GM19438 (cell line): Measurements from ENCODE around the gene OVOL2.
"Not testable (repeated sequence)": the region's sequence is repeated elsewhere in the genome, so short reads cannot be mapped to it uniquely, and the experiment has no call there.

Source experiments
- ATAC-seq: cut with Tn5 transposase; IDR thresholded peaks from one replicate; pipeline ENCODE4 v1.9.1; 2021; ENCODE audit warnings: low read depth; ENCODE audit not compliant: unreplicated experiment

The OVOL2 gene

DNA sequence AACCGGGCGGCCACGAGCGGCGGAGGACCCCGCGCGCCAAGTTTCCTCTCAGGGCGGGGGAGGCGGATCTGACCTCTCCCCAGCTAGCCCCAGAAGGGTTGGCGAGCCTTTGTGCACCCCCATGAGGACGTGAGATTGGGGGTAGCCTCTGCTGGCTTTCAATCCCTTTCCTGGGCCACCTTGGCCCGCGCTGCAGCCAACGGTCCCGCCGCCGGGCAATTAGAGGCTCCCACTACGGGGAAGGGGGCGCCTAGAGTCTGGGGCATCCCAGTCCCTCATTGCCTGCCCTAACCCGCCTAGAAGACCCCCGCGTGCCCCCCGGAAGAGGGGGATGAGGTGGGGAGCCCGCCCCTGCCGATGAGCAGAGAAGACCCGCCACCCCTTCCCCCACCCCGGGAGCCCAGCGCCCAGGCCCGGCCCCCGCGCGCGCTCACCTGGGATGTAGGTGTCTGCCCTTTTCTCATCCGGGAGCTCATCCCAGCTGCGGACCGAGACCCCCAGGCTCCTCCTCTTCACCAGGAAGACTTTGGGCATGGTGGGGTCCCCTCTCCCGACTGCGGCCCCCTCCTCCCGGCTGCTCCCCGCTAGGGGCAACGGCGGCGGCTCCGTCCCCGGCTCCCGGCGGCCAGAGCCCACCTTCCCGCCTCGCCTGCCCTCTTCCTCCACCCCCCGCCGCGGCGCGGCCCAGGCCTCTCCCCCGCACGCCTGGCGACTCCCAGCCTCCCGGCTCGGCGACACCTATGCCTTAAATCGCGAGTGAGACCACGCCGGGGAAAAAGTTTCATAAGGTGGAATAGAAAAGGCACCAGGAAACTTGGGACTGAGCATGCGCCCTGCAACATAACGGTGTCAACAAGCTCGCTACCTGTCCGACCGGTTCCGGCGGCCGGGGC lies at the start of gene OVOL2:
OVOL2 (minus strand) TSS at position 816 of the 893 bp plus-strand sequence; CDS start at position 534, 282 bp downstream.
- ATAC-seq: no peak

DNA sequence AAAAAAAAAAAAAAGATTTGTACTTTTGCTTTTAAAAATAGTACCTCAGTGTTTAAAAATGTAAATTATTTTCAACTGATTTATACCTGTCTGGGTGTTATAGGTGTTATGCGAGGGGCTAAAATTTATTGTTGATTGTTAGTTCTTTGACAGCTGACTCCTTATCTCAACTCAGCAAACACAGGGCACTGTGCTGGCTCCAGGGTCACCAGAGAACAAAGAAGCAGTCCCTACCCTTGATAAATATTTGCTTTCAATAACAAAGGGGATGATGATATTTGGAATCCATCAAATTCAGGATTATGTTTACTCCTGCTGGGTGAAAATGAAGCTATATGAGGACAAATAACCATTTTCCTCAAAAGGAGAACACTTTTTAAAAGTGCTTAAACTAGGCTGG lies 45.8 kb upstream of the OVOL2 start:
- ATAC-seq: no peak

DNA sequence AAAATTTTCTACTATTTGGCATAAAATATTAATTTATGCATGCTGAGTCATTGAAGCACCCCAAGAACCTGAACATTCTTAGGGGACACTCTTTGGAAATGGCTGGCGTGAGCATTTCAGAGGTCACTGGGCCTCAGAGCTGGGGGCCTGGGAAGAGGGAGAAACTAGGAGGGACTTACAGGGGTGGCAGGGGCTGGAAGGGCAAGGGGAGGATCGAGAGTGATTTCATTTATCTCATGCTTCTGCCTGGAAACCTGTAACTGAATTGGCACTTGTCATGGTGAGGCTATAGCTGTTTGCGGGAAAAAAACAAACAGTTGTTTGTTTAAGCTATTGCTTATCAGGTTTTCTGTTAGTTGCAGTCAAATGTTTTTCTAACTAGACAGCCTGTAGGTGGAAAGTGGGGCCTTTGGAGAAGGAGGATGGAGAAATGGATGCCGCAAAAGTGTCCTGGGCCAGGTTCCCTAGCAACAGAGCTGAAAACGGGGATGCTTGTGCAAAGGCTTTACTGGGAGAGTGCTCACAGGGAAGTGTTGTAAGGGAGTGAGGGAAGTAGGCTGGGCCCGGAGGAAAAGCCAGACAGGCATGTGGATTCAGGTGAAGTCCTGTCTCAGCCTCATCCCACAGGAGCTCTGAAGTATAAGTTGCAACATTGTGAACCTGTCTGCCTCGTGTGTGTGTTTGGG lies 43.6 kb upstream of the OVOL2 start:
- no peak for ATAC-seq

DNA sequence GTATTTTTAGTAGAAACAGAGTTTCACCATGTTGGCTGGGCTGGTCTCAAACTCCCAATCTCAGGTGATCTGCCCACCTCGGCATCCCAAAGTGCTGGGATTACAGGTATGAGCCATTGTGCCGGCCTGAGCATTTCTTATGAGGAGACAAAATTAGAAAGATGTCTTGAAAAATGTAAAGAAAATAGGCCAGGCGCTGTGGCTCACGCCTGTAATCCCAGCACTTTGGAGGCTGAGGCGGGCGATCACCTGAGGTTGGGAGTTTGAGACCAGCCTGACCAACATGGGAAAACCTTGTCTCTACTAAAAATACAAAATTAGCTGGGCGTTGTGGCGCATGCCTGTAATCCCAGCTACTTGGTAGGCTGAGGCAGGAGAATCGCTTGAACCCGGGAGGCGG lies 42.9 kb upstream of the OVOL2 start:
- ATAC-seq: not testable (repeated sequence)

DNA sequence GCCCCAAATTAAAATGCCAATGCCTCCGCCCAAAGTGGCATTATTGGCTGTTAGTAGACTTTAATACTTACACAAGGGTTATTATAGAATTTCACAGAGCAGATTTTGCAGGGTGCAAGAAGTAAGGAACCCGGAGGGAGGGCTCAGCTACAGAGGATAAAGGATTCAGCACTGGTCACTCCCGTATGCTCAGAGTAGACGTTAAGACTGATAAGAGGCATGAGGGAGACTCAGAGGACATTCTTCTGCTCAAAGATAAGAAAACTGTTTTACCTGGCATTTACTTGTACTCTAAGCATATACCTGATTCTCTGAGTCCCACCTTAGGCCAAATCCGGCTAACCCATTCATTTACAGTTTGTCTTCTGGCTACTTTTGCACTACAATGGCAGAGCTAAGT lies 36.5 kb upstream of the OVOL2 start:
- ATAC-seq: no peak

DNA sequence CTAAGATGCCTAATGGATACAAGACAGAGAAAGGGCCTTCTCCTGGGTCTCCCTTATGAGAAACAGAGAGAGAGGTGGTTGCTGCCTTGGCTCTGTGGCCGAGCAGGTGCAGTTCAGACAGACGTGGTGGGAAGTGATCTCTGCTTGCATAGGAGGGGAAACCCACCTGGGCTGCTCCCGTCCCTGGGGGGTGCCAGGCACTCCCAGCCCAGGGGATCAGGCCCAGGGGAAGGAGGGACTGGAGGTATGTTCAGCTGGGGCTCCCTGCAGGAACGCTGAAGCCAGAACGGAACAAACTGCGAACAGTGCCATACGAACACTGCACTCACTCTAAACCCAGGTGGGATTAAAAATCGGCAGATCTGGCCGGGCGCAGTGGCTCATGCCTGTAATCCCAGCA lies 35.7 kb upstream of the OVOL2 start:
- ATAC-seq: no peak

DNA sequence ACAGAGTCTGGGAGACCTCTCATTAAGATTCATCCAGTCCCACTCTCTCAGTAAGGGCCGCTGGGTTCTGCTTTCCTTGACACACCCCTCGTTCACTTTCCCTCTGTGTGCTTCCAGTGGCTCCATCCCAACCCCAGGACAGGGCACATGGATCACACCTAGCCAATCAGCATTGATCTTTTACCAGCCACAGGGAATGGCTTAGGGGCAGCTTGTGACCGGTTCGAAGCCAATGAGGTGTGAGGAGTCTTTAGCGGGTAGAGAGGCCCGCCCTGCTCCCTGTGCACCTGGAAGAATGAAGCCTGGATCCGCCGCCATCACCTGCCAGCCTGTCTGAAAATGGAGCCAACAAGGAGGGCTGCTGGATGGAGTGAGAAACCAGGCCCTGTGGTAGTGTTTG lies 35.2 kb upstream of the OVOL2 start:
- no peak for ATAC-seq

DNA sequence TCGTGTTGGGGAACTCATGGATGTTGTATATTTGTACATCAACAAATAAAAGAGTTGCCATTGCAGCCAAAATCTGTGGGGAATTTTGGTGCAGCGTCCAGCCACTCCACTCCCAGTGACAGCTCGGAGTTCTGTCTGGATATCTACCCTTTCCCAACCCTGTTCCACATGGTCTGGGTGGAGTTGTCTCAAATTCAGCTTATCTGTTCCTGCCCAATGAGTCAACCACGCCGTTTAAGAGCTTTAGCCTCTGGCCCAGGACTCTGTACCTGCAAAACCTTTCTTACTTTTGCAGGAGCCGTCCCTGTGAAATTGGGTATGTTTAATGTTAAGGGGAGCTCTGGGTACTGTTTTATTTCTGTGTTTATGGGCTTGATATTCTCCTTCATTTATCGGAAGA lies 33.9 kb upstream of the OVOL2 start:
- ATAC-seq: no peak

DNA sequence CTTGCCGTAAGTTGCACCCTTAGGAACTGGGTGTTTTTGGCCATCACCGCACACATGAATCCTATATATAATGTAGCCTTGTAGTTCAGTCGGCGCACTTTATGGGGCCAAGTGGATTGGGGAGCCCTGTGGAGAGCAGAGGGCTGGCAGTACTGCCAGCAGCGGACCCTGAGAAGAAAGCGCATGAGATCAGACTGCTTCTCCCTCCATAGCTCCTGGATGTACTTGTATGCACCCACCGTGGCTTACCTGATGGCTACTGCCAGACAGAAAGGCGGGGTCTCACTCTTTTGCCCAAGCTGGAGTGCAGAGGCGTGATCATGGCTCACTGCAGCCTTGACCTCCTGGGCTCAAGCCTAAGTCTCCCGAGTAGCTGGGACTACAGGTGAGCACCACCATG lies 32.8 kb upstream of the OVOL2 start:
- ATAC-seq: no peak

DNA sequence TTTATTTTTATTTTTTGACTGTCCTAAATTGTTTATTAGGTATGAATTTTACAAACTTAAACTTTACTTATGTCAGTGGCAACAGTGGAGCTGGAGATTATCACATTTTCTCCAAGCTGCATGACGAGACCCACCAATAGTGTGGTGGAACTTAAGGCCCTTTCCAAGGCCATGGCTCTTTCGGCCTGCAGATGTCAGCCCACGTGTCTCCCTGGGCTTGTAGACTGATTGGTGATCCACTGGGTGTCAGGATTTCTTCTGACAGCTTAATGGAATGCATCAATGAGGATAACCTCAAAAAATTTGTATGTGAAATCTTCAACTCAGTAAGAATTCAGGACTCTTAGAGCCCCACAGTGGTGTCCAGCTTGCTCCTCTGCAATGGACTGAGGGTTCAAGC lies 32.3 kb upstream of the OVOL2 start:
- ATAC-seq: no peak

DNA sequence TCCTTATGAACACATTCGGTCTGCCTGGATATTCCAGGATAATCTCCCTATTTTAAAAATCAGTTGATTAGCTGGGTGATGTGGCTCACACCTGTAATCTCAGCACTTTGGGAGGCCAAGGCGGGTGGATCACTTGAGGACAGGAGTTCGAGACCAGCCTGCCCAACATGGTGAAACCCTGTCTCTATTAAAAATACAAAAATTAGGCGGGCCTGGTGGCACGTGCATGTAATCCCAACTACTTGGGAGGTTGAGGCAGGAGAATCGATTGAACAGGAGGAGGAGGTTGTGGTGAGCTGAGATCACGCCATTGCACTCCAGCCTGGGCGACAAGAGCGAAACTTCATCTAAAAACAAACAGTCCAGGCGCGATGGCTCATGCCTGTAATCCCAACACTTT lies 31.1 kb upstream of the OVOL2 start:
- not testable (repeated sequence) for ATAC-seq

DNA sequence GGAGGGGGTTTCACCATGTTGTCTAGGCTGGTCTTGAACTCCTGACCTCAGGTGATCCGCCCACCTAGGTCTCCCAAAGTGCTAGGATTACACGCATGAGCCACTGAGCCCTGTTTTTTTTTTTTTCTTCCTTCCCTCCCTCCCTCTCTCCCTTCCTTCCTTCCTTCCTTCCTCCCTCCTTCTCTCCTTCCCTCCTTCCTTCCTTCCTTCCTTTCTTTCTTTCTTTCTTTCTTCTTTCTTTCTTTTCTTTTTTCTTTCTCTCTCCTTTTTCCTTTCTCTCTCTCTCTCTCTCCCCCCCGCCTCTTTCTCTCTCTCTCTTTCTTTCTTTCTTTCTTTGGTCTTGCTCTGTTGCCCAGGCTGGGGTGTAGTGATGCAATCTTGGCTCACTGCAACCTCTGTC lies 30.6 kb upstream of the OVOL2 start:
- not testable (repeated sequence) for ATAC-seq

DNA sequence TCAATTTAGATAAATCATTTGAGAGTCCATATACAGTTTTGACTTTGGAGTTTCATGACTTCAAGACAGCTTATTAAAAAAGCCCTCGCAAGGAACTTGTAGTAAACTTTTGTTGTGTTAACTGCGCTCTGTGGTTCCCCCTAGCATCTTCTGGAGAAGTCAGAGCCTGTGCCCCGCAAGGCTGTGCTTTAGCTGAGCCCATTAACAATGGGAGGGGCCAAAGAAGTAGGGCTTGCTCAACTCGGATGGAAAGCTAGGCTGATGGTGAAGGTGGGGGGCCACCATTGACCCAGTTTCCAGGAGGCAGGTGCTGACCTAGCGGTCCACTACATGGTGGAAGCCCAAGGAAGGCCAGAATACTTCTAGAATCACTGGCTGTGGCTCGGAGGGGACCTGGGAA lies 29.3 kb upstream of the OVOL2 start:
- ATAC-seq: no peak

DNA sequence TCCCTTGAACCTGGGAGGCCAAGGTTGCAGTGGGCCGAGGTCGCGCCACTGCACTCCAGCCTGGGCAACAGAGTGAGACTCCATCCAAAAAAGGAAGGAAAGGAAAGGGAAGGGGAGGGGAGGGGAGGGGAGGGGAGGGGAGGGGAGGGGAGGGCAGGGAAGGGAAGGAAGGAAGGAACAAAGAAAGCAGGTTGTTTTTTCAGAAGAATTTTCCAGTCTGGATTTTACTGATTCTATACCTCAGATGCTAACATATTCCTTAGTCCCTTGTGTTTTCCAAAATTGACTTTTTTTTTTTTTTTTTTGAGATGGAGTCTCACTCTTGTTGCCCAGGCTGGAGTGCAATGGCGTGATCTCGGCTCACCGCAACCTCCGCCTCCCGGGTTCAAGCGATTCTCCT lies 23.1 kb upstream of the OVOL2 start:
- ATAC-seq: not testable (repeated sequence)

DNA sequence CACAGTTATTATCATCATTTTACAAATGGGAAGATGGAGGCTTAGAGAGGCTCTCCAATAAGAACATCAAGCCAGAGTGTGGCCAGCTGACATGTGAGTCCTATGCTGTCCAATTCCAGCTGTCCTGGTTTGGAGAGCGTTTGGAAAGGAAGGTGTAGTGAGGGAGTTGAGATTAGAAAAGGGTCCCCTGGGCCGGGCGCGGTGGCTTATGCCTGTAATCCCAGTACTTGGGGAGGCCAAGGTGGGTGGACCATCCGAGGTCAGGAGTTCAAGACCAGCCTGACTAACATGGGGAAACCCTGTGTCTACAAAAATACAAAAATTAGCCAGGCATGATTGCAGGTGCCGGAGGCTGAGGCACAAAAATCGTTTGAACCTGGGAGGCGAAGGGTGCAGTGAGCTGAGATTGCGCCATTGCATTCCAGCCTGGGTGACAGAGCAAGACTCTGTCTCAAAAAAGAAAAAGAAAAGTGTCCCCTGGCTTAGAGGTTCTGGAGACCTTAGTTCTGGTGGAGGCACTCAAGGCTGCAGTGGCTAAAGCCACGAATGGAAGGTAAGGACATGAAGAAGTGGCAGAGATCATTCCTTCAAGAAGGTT lies 22.1 kb upstream of the OVOL2 start:
- ATAC-seq: no peak

DNA sequence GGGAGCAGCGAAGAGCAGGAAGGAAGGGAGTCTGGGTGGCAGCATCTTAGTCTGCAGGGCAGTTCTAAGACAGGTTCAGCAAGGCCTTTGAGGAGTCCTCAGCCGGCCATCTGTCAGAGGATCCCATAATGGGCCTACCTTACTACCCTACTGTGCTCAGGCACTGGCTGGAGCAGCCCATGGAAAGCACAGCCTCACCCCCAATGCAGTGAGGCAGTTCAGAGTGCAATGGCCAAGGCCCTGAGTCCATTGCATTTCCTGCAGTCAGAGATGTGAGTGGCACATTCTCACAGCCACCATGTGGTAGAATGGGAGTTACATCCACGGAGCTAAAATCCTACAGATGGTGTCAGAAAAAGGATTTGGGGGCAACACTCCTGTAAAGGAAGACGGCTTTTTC lies 19.4 kb upstream of the OVOL2 start:
- no peak for ATAC-seq

DNA sequence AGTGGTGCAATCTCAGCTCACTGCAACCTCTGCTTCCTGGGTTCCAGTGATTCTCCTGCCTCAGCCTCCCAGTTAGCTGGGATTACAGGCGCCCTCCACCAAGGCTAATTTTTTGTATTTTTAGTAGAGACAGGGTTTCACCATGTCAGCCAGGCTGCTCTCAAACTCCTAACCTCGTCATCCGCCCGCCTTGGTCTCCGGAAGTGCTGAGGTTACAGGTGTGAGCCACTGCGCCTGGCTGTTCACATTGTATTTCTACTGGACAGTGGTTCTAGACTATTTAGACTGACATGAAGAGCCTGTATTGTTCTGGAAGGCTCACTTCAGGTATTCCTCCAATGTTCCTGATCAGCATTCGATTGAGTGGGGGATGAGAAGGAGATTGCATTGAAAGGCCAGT lies 14.8 kb upstream of the OVOL2 start:
- no peak for ATAC-seq

DNA sequence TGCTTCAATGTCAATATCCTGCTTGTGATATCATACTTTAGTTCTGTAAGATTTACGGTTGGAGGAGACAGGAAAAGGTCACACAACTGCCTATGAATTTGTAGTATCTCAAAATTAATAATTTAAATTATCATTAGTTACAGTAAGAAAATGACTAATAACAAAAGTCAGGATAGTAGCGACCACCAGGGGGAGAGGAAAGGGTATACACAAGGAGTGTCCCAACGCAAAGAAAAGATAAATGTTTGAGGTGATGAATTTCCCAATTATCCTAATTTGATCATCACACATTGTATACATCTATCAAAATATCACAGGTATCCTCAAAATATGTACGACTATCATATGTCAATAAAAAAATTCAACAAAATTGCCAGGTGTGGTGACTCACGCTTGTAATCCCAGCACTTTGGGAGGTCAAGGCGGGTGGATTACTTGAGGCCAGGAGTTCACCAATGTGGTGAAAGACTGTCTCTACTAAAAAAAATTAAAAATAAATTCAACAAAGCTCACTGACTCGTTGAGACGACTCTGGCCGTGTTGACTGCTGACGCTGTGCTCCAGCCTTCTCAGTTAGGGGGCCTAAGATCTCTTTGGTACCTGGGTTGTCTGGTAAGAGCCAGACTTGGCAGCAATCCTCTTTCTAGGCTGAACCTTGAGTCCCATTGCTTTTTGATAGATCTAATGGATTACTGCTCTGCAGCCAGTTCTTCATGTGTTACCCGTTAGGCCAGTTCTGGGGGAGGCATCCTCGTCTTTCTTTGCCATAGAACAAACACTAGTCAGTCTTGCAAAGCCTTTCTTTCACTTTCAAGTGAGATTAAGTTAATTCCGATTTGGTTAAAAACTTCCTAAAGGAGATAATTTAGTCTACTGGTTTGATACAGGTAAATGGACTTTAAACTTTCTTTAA lies 9.0 kb upstream of the OVOL2 start:
- no peak for ATAC-seq

DNA sequence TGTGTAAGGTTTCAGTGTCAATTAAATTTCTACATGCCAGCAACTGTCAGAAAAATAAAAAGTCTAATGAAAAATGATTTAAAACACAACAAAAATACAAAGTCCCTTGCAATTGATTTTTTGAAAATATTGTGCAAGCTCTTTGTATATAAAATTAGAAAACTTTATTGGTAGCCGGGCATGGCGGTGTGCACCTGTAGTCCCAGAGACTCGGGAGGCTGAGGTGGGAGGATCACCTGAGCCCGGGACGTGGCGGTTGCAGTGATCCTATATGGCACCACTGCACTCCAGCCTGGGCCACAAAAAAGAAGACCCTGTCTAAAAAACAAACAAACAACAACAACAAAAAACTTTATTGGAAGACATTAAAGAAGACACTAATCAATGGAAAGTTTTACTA lies 6.0 kb upstream of the OVOL2 start:
- ATAC-seq: no peak

DNA sequence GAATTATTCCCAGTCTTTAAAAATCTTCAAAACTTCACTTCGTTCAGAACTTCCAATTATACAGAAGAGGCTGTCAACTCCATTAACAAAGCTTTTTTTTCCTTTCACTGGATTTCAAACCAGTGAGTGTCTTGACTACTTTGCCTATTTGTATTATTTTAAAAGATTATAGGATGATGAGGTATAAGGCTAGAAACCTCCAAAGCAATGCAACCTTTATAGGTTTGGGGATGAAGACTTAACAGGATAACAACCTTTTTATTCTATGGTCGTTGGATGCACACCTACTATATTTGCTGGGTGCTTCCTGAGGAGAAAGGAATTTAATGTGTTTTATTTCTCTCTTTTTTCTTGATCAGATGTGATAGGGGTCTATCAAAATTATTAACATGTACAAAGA lies 1.9 kb upstream of the OVOL2 start:
- no peak for ATAC-seq
